ENCODE results near the gene SULF2.

Gene SULF2

DNA sequence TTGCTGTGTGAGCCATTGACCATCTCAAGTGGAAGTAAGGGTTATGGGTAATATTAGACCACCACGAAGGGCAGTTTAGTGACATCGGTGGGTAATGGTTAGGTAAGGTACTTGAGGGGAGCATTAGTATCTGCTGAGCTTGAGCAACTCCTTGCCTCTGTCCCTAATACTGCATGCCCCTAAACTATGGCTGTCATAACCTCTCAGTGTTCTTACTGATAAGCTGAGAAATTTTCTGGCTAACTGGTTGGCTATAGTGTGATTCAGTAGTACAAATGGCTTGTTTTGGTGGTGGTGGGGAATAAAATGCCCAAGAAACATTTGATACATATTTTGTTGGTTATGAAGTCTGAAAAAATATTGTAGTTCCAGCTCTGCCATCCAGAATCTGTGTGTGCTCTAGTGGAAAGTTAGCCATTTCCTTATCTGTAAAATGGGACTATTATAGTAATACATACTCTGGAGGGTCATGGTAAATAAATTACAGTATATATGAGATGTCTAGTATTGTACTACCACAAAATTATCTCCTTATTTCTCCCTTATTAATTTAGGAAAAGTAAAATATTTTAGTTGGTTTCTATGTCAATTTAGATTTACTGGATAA lies 170.5 kb downstream of the SULF2 start:
- DNase-seq (ENCODE audit: insufficient read length, low spot score), result no peak
- FAIRE-seq, result no peak

DNA sequence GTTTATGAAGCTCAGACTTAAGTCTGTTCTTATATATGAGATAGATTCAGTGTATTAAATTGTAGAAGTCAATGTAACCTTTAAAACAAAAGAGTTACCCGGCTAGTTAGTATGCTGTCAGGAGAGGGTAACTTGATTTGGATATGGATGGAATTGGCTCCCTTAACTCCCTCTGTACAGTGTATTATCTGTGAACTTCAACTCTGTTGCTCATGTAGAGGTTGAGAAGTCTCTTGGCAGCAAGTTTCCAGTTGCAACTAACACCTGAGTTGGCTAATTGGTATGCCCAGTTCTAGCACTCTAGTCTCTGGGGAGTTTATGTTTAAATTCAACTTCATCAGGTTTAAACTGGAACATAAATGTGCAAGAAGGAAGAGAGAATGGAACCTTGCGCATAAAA lies 172.6 kb downstream of the SULF2 start:
- no peak for DNase-seq (ENCODE audit: insufficient read length, low spot score)
- no peak for FAIRE-seq

DNA sequence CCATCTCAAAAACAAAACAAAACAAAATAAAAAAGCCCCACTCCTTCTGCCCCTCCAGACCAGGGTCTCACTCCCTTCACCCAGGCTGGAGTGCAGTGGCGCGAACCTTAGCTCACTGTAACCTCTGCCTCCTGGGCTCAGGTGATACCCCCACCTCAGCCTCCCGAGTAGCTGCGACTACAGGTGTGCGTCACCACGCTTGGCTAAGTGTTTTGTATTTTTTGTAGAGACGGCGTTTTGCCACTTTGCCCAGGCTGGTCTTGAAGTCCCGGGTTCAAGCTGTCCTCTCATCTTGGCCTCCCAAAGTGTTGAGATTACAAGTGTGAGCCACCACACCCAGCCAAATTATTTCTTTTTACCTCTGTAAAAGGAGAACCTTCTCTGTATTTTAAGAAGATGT lies 173.5 kb downstream of the SULF2 start:
- DNase-seq (ENCODE audit: insufficient read length, low spot score), result no peak
- no peak for FAIRE-seq

DNA sequence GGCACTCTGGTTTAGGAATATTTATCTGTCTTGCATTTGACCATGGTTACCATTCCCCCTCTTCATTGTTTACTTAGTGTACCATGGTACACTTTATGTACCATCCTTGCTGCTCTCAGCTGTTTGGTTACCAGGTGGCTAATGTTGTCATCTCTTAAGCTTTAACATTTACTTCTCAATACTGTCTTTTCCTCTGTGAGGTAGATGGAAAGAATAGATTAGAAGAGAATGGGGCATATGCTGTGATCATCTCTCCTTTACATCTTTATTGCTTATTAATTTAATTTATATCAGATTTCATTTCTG lies 174.4 kb downstream of the SULF2 start:
- FAIRE-seq (no peak), DNase-seq (ENCODE audit: insufficient read length, low spot score) (no peak)

DNA sequence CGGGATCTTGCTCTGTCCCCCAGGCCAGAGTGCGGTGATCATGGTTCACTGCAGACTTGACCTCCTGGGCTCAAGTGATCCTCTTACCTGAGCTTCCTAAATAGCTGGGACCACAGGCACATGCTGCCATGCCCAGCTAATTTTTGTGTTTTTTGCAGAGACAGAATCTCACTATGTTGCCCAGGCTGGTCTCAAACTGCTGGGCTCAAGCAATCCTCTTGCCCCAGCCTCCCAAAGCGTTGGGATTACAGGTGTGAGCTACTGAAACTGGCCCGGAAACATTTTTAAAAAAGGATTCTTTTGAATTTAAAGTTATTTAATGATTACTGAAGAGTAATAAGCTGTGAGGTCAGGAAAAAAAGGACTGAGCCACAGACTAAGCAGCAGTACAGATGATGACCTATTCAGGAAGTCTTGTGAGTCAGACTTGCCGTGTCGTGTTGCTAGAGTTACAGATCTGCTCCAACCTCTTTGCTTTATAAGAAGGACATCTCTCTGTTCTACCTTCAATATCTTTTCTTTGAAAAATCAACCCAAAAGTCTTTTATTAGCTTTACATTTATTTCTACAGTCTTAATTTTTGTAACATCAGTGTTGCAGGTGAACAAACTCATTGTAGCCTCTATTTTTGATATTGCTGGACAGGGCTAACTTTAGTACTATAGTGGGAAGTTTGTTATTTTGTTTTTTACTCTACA lies 174.9 kb downstream of the SULF2 start:
- DNase-seq (ENCODE audit: insufficient read length, low spot score) (peak; percentile 33), FAIRE-seq (peak; percentile 8)

DNA sequence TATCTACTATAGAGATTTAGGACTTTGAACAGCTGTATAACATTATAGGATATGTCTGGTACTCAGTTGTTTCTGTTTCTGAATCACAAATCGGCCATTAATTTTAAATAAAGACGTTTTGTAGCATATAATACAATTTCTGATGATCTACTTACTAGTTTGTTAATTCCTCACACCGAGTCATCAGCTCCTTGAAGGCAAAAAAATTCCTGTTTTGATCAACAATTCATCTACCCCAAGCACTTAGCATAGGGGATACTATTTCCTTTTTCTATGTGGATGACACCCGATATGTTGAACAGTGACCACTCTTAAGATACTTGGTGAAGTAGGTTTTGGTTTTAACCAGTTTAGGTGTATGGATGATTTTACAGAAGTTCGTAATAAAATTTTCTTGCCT lies 176.3 kb downstream of the SULF2 start:
- DNase-seq (ENCODE audit: insufficient read length, low spot score), result no peak

More for the DNA sequence above, 176.3 kb downstream of the SULF2 start:
- no peak for FAIRE-seq
